HepG2 (cell line): Measurements from ENCODE around the gene TTYH1. TPM values are rescaled to one million over a fixed set of nuclear protein-coding genes. Genes with fewer than 3 reads are reported as not detected.

Source experiments
- ATAC-seq: fragments of 200-7000 bp; cut with Tn5 transposase; 3 replicates; pipeline ENCODE4 v1.9.1; 2020; ENCODE audit warnings: mild to moderate bottlenecking, moderate library complexity
- BruUV-seq: library from RNA; stranded (reverse); fragments of 400-500 nt; replicated peaks from 2 replicates; lab custom pipeline; 2021; lab: Mats Ljungman, UMichigan
- CTCF ChIA-PET: fragments of 300-600 bp; formaldehyde crosslinking; extraction: SDS; loops from one replicate; lab custom pipeline; 2021; ENCODE audit warnings: low total read pairs, inconsistent platforms, low intra/inter-chr PET ratio; lab: Yijun Ruan, JAX
- POLR2A ChIA-PET: fragments of 350-600 bp; sonication (Branson Sonifier 250); formaldehyde crosslinking; loops from one replicate; lab custom pipeline; 2020; ENCODE audit warnings: antibody characterized with exemption, inconsistent platforms; lab: Yijun Ruan, JAX
- DNase-seq: peaks from one replicate; pipeline ENCODE4 v3.0.0-alpha.2; 2015; ENCODE audit warnings: low spot score
- FAIRE-seq: peaks from 3 replicates; lab custom pipeline; 2011; peaks lifted over from hg19 to GRCh38; lab: Jason Lieb, UNC
- H2AFZ ChIP-seq: one replicate; pipeline ENCODE4 v1.6.1; 2011; ENCODE audit warnings: low read length, inconsistent platforms
- H3K27ac ChIP-seq: fragments of 300-600 bp; 3 replicates; pipeline ENCODE4 v1.8.0; 2011; ENCODE audit warnings: mixed run types, mild to moderate bottlenecking, mixed read lengths, low read length, inconsistent platforms; ENCODE audit not compliant: insufficient read depth; ENCODE audit errors: extremely low read length
- H3K27me3 ChIP-seq, 2 experiments: fragments of 200-600 bp in 1 of 2; 2 replicates in 1 of 2; 3 replicates in 1 of 2; pipeline versions ENCODE4 v1.6.0 to v1.8.0; 2011; ENCODE audit warnings: low read length in 2 of 2, mild to moderate bottlenecking in 2 of 2, moderate library complexity in 2 of 2, inconsistent platforms in 1 of 2; ENCODE audit not compliant: insufficient read depth in 2 of 2, control insufficient read depth in 1 of 2
- H3K36me3 ChIP-seq, 2 experiments: fragments of 200-600 bp in 1 of 2; replicated peaks in 1 of 2; 2 replicates in 1 of 2; 3 replicates in 1 of 2; pipeline versions ENCODE4 v1.5.1 to v1.8.0; 2011; ENCODE audit warnings: low read length in 2 of 2, inconsistent platforms in 1 of 2; ENCODE audit not compliant: insufficient read depth in 2 of 2, control insufficient read depth in 1 of 2
- H3K4me1 ChIP-seq: 2 replicates; pipeline ENCODE4 v1.5.1; 2012; ENCODE audit warnings: low read length, inconsistent platforms; ENCODE audit not compliant: insufficient read depth
- H3K4me2 ChIP-seq: 2 replicates; pipeline ENCODE4 v1.6.0; 2011; ENCODE audit warnings: low read depth, low read length, inconsistent platforms
- H3K4me3 ChIP-seq, 3 experiments: fragments of 200-600 bp in 1 of 3; sonication (generic), shearing (Covaris generic) in 1 of 3; replicated peaks in 1 of 3; 2 replicates each; pipeline ENCODE4 v1.5.1; 2011 to 2016; ENCODE audit warnings: low read length in 3 of 3, inconsistent platforms in 2 of 3, low read depth in 2 of 3, mild to moderate bottlenecking in 2 of 3, control low read depth in 1 of 3, mixed read lengths in 1 of 3; ENCODE audit not compliant: insufficient read depth in 1 of 3
- H3K79me2 ChIP-seq: one replicate; pipeline ENCODE4 v1.6.1; 2011; ENCODE audit warnings: low read length, inconsistent platforms; ENCODE audit not compliant: insufficient read depth
- H3K9ac ChIP-seq: 2 replicates; pipeline ENCODE4 v1.6.0; 2011; ENCODE audit warnings: mild to moderate bottlenecking, low read depth, low read length, inconsistent platforms; ENCODE audit not compliant: insufficient read depth
- H3K9me3 ChIP-seq: 2 replicates; pipeline ENCODE4 v1.5.1; 2012; ENCODE audit warnings: mild to moderate bottlenecking, low read length
- H4K20me1 ChIP-seq: 2 replicates; pipeline ENCODE4 v1.6.0; 2011; ENCODE audit warnings: inconsistent platforms, mild to moderate bottlenecking, low read length, moderate library complexity; ENCODE audit not compliant: insufficient read depth
- CTCF ChIP-seq: sonication (generic); formaldehyde crosslinking; IDR thresholded peaks from 2 replicates; pipeline ENCODE4 v1.5.0; 2020; ENCODE audit warnings: mild to moderate bottlenecking, missing genetic modification reagents, moderate library complexity
- MLLT10 ChIP-seq: sonication (generic); formaldehyde crosslinking; IDR thresholded peaks from 2 replicates; pipeline ENCODE4 v1.4.0; 2020; ENCODE audit warnings: missing genetic modification reagents
- RBAK ChIP-seq: sonication (generic); formaldehyde crosslinking; IDR thresholded peaks from 2 replicates; pipeline ENCODE4 v1.5.1; 2020; ENCODE audit warnings: mild to moderate bottlenecking, missing genetic modification reagents
- SIN3B ChIP-seq: fragments of 150-350 bp; IDR thresholded peaks from 2 replicates; pipeline ENCODE4 v1.6.1; 2014; ENCODE audit warnings: low read length
- SRSF1 ChIP-seq: fragments of 200-400 bp; formaldehyde crosslinking; optimal IDR thresholded peaks from 2 replicates; pipeline ENCODE3; 2017; ENCODE audit warnings: mild to moderate bottlenecking, low read depth, low read length, moderate library complexity
- ZNF12 ChIP-seq: sonication (generic); formaldehyde crosslinking; IDR thresholded peaks from 2 replicates; pipeline ENCODE4 v1.5.0; 2020; ENCODE audit warnings: missing genetic modification reagents
- ZNF263 ChIP-seq: sonication (generic); formaldehyde crosslinking; IDR thresholded peaks from 2 replicates; pipeline ENCODE4 v1.4.0; 2020; ENCODE audit warnings: missing genetic modification reagents
- ZNF570 ChIP-seq: sonication (generic); formaldehyde crosslinking; IDR thresholded peaks from 2 replicates; pipeline ENCODE4 v1.4.0; 2020; ENCODE audit warnings: mild to moderate bottlenecking, missing genetic modification reagents, borderline replicate concordance
- ZNF839 ChIP-seq: sonication (generic); formaldehyde crosslinking; IDR thresholded peaks from 2 replicates; pipeline ENCODE4 v1.4.0; 2020; ENCODE audit warnings: missing genetic modification reagents, mild to moderate bottlenecking, borderline replicate concordance
- ZNF878 ChIP-seq: sonication (generic); formaldehyde crosslinking; IDR thresholded peaks from 2 replicates; pipeline ENCODE4 v1.8.1; 2023; ENCODE audit warnings: mild to moderate bottlenecking, missing genetic modification reagents, moderate library complexity
- WGBS: methylation state at CpG from one replicate; pipeline ENCODE4 v1.1.6; 2017; ENCODE audit warnings: low lambda C conversion rate; 5-methylcytosine and 5-hydroxymethylcytosine counted together
- in situ Hi-C: cut with HindIII; loops from 2 replicates; pipeline ENCODE4 v1.10.0; 2017; ENCODE audit warnings: low pct_unique_long_range_greater_than_20kb; ENCODE audit not compliant: extremely low pct_ligation_motif_present
- intact Hi-C: fragments of 100-400 bp; cut with micrococcal nuclease; formaldehyde crosslinking; loops from one replicate; pipeline ENCODE4 v1.10.0; 2022; ENCODE audit not compliant: unreplicated experiment
- polyA plus RNA-seq, 8 experiments: library from polyadenylated mRNA; depleted of rRNA in 3 of 8; stranded (reverse) in 7 of 8; unstranded in 1 of 8; fragments of >200 nt; fragmentation: Illumina TruSeq in 4 of 8; extraction: Trizol in 4 of 8; gene quantifications; 2 replicates each; pipeline versions ENCODE4 v1.2.1 to v1.2.3, GENCODE V29; 2011 to 2016; ENCODE audit warnings: low read depth in 4 of 8, missing spikeins in 1 of 8, mixed read lengths in 1 of 8; ENCODE audit not compliant: insufficient read depth in 1 of 8
- total RNA-seq, 5 experiments: library from RNA; depleted of rRNA; stranded (reverse); fragments of >200 nt; fragmentation: Illumina TruSeq; extraction: Trizol; gene quantifications; 2 replicates each; pipeline ENCODE4 v1.2.3, GENCODE V29; 2016; ENCODE audit warnings: low read depth in 1 of 5

Gene TTYH1
- total and polyA plus RNA-seq, 2 of the 13 experiments (the other 11 are each of a cell fraction or from before 2014, with no cell fraction given), result 6.9 to 19.9 TPM

- no peaks in the 10 kb centered on the region for H3K9me3 ChIP-seq
- in situ Hi-C loops (loop anchor here (10.0 kb wide), 1 partner anchor 197 kb away; no protein-coding TSS in a partner anchor), intact Hi-C loops (loop anchor here (2.0 kb wide), 1 partner anchor 199 kb away; no protein-coding TSS in a partner anchor)
- no peaks in the 10 kb centered on the region for H3K27me3 ChIP-seq
- no peak overlapping the region for H3K4me3 ChIP-seq
- H3K9ac ChIP-seq, result no peak overlapping the region
- H3K79me2 ChIP-seq, result no peaks in the 10 kb centered on the region
- no peak overlapping the region for H3K4me2 ChIP-seq
- BruUV-seq, result no TSS peak
- peaks cover 28% of the 10 kb centered on the region for H3K4me1 ChIP-seq
- peak; percentile 59; the same call in 1 of the 2 replicates for TF ChIP-seq ZNF12
- peak; percentile 85 for TF ChIP-seq ZNF263 (CRISPR knock-in tag)
- TF ChIP-seq RBAK (CRISPR knock-in tag), result 0 out of 2 replicates have a peak, but pooled peaks have one; percentile 32
- no peak for TF ChIP-seq MLLT10
- no peak for TF ChIP-seq SIN3B
- TF ChIP-seq CTCF, result peak; percentile 35
- TF ChIP-seq ZNF570 (CRISPR knock-in tag), result no peak
- TF ChIP-seq ZNF839 (CRISPR knock-in tag), result no peak
- TF ChIP-seq SRSF1, result no peak
- TF ChIP-seq ZNF878 (CRISPR knock-in tag), result no peak
- H2AFZ ChIP-seq, result no peak overlapping the region
- FAIRE-seq (no peak), ATAC-seq (peak; percentile 68), DNase-seq (no peak)
- no peak overlapping the region for H3K27ac ChIP-seq
- WGBS, result 14% methylated on average over 3 of the region's 3 CpGs
- CTCF ChIA-PET, result no interaction called here
- H3K36me3 ChIP-seq, result no peaks in the 10 kb centered on the region
- POLR2A ChIA-PET, result no interaction called here
- no peaks in the 10 kb centered on the region for H4K20me1 ChIP-seq
Measured at GRCh38 chr19:54477650-54478049, 62.4 kb downstream of the TTYH1 start.
